Activated CD4-positive, alpha-beta T cell treated with anti-CD3 and anti-CD28 coated beads, Interleukin-2, amount 50 U/mL, for 48 hours (primary cell): ENCODE results near the gene CARNS1.

ENCODE experiments used
- DNase-seq, 2 experiments: peaks; one replicate each; pipeline ENCODE4 v3.0.0-alpha.2; 2020

The CARNS1 gene

GRCh38 chr11:67410984-67411784 is 4.3 kb upstream of the CARNS1 start:
- no peak for DNase-seq

GRCh38 chr11:67411785-67412152 is 3.7 kb upstream of the CARNS1 start:
- DNase-seq: peak in 1 of 2 experiments; percentile 25

DNA sequence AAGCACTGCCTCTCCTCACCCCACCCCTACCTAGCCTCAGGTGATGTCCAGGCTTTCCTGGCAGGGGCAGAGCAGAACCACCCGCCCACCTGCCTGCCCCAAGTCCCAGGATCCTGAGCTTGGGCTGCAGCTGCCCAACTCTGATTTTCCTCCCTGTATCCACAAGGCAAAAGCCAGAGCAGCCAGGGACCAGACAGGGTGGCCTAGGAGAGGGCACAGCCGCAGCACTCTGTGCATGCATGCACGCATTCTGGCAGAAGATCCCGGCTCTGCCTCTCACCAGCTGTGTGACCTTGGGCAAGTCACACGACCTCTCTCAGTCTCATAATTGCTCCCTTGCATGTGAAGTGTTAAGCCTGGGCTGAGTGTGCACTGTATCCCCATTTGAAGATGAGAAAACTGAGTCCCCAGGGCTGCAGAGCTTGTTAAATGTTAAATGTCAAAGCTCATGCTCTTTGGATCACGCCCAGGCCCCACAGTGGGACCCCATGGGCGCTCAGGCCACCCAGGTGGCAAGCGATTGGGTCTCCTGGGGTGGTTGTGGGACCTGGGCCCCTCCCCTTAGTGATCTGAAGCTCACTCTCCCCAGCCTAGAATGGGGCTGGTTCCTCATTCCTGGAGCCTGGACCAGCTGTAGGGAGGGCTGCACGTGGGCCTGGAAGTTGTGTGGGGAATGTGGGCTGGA is 2.8 kb upstream of the CARNS1 start:
- no peak for DNase-seq

DNA sequence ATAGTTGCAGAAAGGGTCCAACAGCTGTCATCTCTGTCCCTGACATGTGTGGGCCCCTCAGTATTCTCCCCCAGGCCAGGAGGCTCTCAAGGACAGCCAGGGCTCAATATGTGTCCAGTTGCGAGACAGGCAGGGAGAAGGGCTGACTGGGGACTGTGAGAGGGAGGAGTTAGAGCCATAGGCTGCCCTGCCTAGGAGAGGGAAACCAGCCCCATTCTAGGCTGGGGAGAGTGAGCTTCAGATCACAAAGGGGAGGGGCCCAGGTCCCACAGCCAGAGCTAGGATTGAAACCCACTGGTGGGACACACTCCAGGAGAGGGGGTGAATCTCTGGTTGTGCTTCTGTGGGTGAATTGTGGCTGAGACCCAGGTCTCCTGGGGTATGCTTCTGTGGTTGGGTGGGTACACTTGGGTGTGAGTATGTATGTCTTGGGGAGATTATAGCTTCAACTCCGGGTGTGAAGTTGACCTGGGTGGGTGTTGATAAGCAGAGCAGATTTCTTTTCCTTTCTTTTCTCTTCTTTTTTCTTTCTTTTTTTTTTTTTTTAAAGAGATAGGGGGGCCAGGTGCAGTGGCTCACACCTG is 2.1 kb upstream of the CARNS1 start:
- no peak for DNase-seq

DNA sequence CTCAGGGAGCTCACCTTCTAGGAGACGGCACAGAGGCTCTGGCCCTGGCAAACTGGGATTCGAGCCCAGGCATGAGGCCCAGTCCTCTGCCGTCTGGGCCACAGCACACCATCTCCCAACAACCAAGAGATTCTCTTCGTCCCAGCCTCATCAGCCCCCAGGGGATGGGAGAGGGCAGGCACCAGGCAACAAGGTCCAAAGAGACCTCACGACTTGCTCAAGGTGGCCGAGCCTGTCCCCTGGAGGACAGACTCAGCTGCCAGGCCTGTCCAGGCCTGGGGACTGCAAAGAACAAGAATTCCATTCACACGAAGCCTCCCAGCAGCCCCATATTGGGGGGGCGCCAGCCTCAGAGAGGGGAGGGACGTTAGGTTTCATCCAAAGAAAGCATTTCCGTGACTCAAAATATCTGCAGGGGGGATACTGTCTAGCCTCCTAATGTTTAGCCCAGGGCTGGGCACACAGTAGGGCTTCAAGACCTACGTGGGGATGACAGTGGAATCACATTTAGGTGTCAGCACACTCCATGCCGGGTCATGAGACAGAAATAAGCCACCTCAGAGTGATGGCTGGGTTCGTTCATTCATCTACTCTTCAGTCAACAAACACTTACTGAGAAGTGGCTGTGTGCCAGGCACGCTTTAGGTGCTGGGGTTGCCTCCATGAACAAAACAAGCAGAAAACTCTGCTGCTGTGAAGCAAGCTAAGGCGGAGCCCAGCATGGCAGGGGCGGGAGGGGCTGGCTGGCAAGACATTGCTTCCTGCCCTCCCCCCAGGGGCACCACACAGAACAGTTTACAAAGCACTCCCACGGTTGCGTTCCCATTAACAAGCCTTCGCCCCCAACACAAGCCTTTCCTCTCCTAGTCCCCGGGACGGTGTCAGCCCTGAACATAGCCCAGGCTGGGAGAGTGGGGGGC is 1.2 kb downstream of the CARNS1 start:
- peak in 1 of 2 experiments; percentile 58 for DNase-seq

DNA sequence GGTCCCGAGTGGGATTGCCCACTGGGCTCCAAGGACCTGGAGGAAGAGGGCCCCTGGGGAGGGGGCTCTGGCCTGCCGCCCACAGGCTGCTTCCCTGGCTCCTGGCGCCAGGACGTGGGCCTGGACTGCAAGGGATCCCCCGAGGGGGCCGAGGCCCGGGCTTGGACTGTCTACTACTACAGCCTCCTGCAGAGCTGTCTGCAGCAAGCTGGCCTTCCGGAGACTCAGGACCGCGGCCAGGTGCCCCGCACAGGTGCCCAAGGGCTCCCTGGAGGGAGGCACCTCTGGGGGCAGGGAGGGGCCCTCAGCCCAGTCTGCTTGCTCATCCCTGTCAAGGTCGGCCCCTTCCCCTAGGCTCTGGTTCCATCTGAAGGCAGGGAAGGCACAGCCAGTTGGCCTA is 1.9 kb downstream of the CARNS1 start:
- DNase-seq: no peak

DNA sequence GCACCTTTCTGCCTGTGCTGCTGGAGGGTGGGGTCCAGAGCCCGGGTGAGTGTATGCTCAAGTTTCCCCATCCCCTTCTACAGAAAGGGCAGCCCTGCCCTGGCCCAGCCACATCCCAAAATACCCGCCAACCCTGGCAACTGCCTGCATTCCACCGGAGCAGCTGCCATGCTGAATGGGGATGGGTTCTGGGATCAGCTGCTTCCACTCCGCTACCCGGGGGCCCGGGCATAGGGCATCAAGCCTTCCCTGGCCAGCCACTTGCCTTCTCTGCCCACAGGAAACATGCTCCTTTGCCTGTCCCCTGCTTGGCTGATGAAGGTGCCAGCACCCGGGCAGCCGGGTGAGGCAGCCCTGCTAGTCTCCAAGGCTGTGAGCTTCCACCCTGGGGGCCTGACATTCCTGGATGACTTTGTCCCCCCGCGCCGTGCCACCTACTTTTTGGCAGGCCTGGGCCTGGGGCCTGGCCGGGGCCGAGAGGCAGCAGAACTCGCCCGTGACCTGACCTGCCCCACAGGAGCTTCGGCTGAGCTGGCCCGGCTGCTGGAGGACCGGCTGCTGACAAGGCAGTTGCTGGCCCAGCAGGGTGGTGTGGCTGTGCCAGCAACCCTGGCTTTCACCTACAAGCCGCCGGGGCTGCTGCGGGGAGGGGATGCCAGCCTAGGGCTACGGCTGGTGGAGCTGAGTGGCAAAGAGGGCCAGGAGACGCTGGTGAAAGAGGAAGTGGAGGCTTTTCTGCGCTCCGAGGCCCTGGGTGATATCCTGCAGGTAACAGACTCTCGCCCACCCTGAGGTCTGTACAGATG is 3.2 kb downstream of the CARNS1 start:
- peak in 1 of 2 experiments; percentile 41 for DNase-seq

- DNase-seq: peak in 1 of 2 experiments; percentile 15
Observed at GRCh38 chr11:67419325-67420049, 4.0 kb downstream of the CARNS1 start.

DNA sequence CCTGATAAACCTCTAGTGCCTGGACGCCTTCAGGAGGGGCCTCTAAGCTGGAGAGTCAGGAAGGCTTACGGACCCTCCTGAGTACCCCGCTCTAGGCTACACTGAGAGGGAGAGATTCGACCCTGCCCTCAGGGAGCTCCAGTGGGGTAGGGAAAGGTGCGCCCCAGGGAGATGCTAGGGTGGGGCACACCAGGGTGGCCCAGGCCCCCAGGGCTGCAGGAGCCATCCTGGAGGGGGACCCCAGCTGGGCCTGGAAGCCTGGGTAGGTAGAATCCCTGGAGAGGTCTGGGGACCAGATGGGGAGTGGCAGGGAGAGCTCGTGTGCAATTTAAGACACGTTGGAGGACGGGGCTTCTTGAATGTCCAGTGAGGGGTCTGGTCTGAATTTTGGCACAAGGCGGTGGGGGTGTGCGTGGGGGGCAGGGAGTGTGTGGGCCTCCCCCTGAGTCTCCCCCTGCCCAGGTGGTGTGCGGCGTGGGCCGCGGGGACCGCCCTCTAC is 4.7 kb downstream of the CARNS1 start:
- peak in 1 of 2 experiments; percentile 21 for DNase-seq

GRCh38 chr11:67420646-67421429 is 5.4 kb downstream of the CARNS1 start:
- peak; percentile 98 to 99 for DNase-seq

DNA sequence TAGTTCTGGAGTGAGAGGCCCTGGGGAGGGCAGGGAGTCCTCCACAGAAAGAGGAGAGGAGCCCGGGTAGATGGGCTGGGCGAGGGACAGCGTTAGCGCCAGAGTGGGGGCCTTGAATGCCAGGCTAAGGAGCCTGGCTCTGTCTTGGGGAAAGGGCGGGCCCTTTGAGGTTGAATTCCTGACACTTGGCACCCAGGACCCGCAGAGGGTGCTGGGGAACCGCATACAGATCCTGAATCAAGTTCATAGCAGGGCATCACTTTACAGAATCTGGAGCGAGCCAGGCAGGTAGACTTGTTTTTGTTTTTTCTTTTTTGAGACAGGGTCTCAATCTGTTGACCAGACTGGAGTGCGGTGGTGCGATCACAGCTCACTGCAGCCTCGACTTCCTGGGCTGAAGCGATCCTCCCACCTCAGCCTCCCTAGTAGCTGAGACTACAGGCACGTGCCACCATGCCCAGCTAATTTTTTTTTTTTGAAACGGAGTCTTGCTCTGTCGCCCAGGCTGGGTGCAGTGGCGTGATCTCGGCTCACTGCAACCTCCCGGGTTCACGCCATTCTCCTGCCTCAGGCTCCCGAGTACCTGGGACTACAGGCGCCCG is 6.1 kb downstream of the CARNS1 start:
- DNase-seq: no peak

DNA sequence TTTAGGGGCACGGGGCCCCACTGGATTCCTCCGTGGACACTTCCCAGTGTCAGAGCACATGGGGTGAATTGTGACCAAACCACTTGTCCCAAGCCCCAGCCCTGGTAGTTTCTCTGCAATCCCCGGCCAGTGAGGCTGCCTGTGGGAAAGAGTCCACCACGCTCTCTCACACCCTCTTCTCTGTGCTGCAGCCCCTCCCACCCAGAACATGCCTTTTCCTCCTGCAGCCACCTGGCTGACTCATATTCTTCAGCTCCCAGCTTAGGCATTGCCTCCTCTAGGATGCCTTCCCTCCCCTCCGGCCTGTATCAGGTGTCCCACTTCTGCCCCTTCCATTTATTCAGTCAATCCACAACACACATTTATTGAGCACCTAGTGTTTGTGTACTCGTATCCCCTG is 7.4 kb downstream of the CARNS1 start:
- no peak for DNase-seq

DNA sequence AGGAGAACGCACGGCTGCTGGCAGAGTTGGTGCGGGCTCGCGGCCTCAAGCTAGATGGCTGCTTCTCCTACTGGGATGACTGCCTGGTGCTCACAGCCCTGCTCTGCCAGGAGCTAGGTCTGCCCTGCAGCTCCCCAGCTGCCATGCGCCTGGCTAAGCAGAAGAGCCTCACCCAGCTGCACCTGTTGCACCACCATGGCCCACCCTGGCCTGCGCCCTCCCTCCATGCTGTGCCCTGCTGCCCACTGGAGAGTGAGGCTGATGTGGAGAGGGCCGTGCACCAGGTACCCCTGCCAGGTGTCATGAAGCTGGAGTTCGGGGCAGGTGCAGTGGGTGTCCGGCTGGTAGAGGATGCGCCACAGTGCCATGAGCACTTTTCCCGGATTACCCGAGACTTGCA is 8.0 kb downstream of the CARNS1 start:
- no peak for DNase-seq

- DNase-seq: no peak
Observed at GRCh38 chr11:67423891-67424613, 8.6 kb downstream of the CARNS1 start.

DNA sequence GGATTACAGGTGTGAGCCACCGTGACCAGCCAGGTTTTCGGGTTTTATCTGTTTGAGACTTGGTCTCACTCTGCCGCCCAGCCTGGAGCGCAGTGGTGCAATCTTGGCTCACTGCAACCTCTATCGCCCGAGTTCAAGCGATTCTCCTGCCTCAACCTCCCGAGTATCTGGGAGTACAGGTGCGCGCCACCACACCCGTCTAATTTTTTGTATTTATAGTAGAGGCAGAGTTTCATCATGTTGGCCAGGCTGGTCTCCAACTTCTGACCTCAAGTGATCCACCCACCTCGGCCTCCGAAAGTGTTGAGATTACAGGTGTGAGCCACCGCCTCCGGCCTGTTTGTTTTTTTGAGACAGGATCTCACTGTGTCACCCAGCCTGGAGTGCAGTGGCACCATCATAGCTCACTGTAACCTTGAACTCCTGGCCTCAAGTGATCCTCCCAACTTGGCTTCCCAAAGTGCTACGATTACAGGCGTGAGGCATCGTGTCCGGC is 11.9 kb downstream of the CARNS1 start:
- DNase-seq: peak in 1 of 2 experiments; percentile 54

GRCh38 chr11:67428052-67429001 is 12.8 kb downstream of the CARNS1 start, which contains the start of gene RPS6KB2:
Gene RPS6KB2, plus strand, starts transcription at chr11:67428494. Its CDS starts 52 bp downstream, at chr11:67428546.
- peak; percentile 100 for DNase-seq

GRCh38 chr11:67429038-67429668 is 13.7 kb downstream of the CARNS1 start:
- no peak for DNase-seq
